Stimulated activated CD8-positive, alpha-beta memory T cell treated with anti-CD3 and anti-CD28 coated beads, Interleukin-15, amount 100 ng/mL, for 48 hours (primary cell): ENCODE data around the gene HCCS.
"Not testable (repeated sequence)": the region's sequence is repeated elsewhere in the genome, so short reads cannot be mapped to it uniquely, and the experiment has no call there.

ENCODE experiments used
- DNase-seq, 2 donors: peaks; one replicate each; pipeline ENCODE4 v3.0.0-alpha.2; 2020; ENCODE audit warnings: low read depth in 2 of 2

The HCCS gene

GRCh38 chrX:11123087-11123486 is 12.0 kb downstream of the HCCS start:
- not testable (repeated sequence) for DNase-seq

GRCh38 chrX:11124112-11124511 is 13.0 kb downstream of the HCCS start:
- no peak for DNase-seq

- no peak for DNase-seq
Observed at GRCh38 chrX:11125060-11125459, 13.9 kb downstream of the HCCS start.

GRCh38 chrX:11129534-11130105 is 18.5 kb downstream of the HCCS start:
- DNase-seq: no peak

- DNase-seq: no peak
Observed at GRCh38 chrX:11130136-11130535, 19.0 kb downstream of the HCCS start.

- DNase-seq: no peak
Observed at GRCh38 chrX:11131146-11131545, 20.0 kb downstream of the HCCS start.

- DNase-seq: no peak
Observed at GRCh38 chrX:11135564-11136185, 24.5 kb downstream of the HCCS start.

GRCh38 chrX:11137543-11138139 is 26.5 kb downstream of the HCCS start:
- DNase-seq: no peak

GRCh38 chrX:11138498-11139390 is 27.6 kb downstream of the HCCS start:
- DNase-seq: no peak

GRCh38 chrX:11143931-11144678 is 33.0 kb downstream of the HCCS start:
- DNase-seq: peak in 1 of 2 donors; percentile 21

GRCh38 chrX:11146411-11146810 is 35.3 kb downstream of the HCCS start:
- DNase-seq: no peak

GRCh38 chrX:11148401-11148800 is 37.3 kb downstream of the HCCS start:
- DNase-seq: no peak

- no peak for DNase-seq
Observed at GRCh38 chrX:11151799-11152559, 40.8 kb downstream of the HCCS start.

GRCh38 chrX:11159149-11159548 is 48.0 kb downstream of the HCCS start:
- DNase-seq: no peak

- DNase-seq: no peak
Observed at GRCh38 chrX:11164433-11164832, 53.3 kb downstream of the HCCS start.

- DNase-seq: no peak
Observed at GRCh38 chrX:11171956-11172355, 60.8 kb downstream of the HCCS start.

- no peak for DNase-seq
Observed at GRCh38 chrX:11172415-11172814, 61.3 kb downstream of the HCCS start.
